GM10266 (cell line): ENCODE measurements around the gene PSPN.

Experiments
- DNase-seq: peaks from one replicate; pipeline ENCODE4 v3.0.0; 2012; ENCODE audit errors: extremely low spot score
- CTCF ChIP-seq: IDR thresholded peaks from 2 replicates; pipeline ENCODE4 v1.5.1; 2012; ENCODE audit warnings: mild to moderate bottlenecking, low read depth; ENCODE audit not compliant: control insufficient read depth, insufficient read depth; ENCODE audit errors: missing control alignments

The PSPN gene

GRCh38 chr19:6374711-6375410 is 872 bp downstream of the PSPN start:
- no peak for DNase-seq
- no peak for TF ChIP-seq CTCF

- DNase-seq: no peak
- TF ChIP-seq CTCF: no peak
Observed at GRCh38 chr19:6374161-6374709, 1.5 kb downstream of the PSPN start.

- no peak for TF ChIP-seq CTCF
- DNase-seq: no peak
Observed at GRCh38 chr19:6373813-6374108, 2.0 kb downstream of the PSPN start.

GRCh38 chr19:6373096-6373812 is 2.5 kb downstream of the PSPN start:
- TF ChIP-seq CTCF: no peak
- peak; percentile 99 for DNase-seq

- no peak for TF ChIP-seq CTCF
- peak; percentile 95 for DNase-seq
Observed at GRCh38 chr19:6372594-6373095, 3.1 kb downstream of the PSPN start, which contains the start of gene ALKBH7. Gene ALKBH7 (plus strand): TSS chr19:6372794. CDS start chr19:6372821, 27 bp downstream.

GRCh38 chr19:6364353-6364752 is 11.4 kb downstream of the PSPN start:
- DNase-seq: no peak
- no peak for TF ChIP-seq CTCF

- peak; percentile 16 for DNase-seq
- no peak for TF ChIP-seq CTCF
Observed at GRCh38 chr19:6362351-6362801, 13.4 kb downstream of the PSPN start.
